KOPT-K1 (cell line): ENCODE measurements around the gene DNAJC8.

Experiments used
- H3K27ac ChIP-seq: fragments of 200-600 bp; sonication (generic); 2 replicates; pipeline ENCODE4 v1.5.1; 2016; ENCODE audit warnings: antibody characterized with exemption, mild to moderate bottlenecking, low read depth, low read length; ENCODE audit not compliant: poor library complexity, severe bottlenecking
- H3K36me3 ChIP-seq: fragments of 200-600 bp; sonication (generic); 2 replicates; pipeline ENCODE4 v1.5.1; 2017; ENCODE audit warnings: antibody characterized with exemption, mild to moderate bottlenecking, low read length, moderate library complexity; ENCODE audit not compliant: insufficient read depth
- H3K9me3 ChIP-seq: fragments of 200-600 bp; sonication (generic); 2 replicates; pipeline ENCODE4 v1.5.1; 2017; ENCODE audit warnings: antibody characterized with exemption, low read length, mild to moderate bottlenecking; ENCODE audit not compliant: insufficient read depth, poor library complexity, severe bottlenecking

The DNAJC8 gene

GRCh38 chr1:28232558-28233263, at the start of gene DNAJC8:
DNAJC8 (minus strand) TSS chr1:28233029; CDS start chr1:28232998, 31 bp downstream.
- no peaks in the 10 kb centered on the region for H3K9me3 ChIP-seq
- peak within 1 kb of the TSS; percentile 78 for H3K27ac ChIP-seq
- peaks cover 37% of the 10 kb centered on the region for H3K36me3 ChIP-seq

- H3K36me3 ChIP-seq, result peaks cover 6% of the 10 kb centered on the region; the same call in 1 of the 2 replicates
- H3K27ac ChIP-seq, result no peak overlapping the region
- no peaks in the 10 kb centered on the region for H3K9me3 ChIP-seq
Observed at GRCh38 chr1:28281608-28282425, 49.0 kb upstream of the DNAJC8 start.

- Histone ChIP-seq H3K27ac (no peak overlapping the region), H3K9me3 (no peaks in the 10 kb centered on the region), H3K36me3 (peaks cover 6% of the 10 kb centered on the region; the same call in 1 of the 2 replicates)
Observed at GRCh38 chr1:28280977-28281381, 48.1 kb upstream of the DNAJC8 start.

GRCh38 chr1:28280501-28280900, 47.7 kb upstream of the DNAJC8 start:
- no peak overlapping the region for H3K27ac ChIP-seq
- H3K36me3 ChIP-seq, result peaks cover 6% of the 10 kb centered on the region; the same call in 1 of the 2 replicates
- H3K9me3 ChIP-seq, result no peaks in the 10 kb centered on the region

GRCh38 chr1:28279721-28280120, 46.9 kb upstream of the DNAJC8 start:
- no peak overlapping the region for H3K27ac ChIP-seq
- H3K36me3 ChIP-seq, result peaks cover 6% of the 10 kb centered on the region; the same call in 1 of the 2 replicates

GRCh38 chr1:28278763-28279162, 45.9 kb upstream of the DNAJC8 start:
- H3K27ac ChIP-seq, result no peak overlapping the region
- H3K9me3 ChIP-seq, result no peaks in the 10 kb centered on the region
- H3K36me3 ChIP-seq, result peaks cover 6% of the 10 kb centered on the region; the same call in 1 of the 2 replicates

More at GRCh38 chr1:28279721-28280120, 46.9 kb upstream of the DNAJC8 start:
- no peaks in the 10 kb centered on the region for H3K9me3 ChIP-seq

GRCh38 chr1:28273216-28273860, 40.5 kb upstream of the DNAJC8 start:
- Histone ChIP-seq H3K9me3 (no peaks in the 10 kb centered on the region), H3K36me3 (no peaks in the 10 kb centered on the region), H3K27ac (no peak overlapping the region)

- H3K36me3 ChIP-seq, result no peaks in the 10 kb centered on the region
- H3K27ac ChIP-seq, result no peak overlapping the region
- no peaks in the 10 kb centered on the region for H3K9me3 ChIP-seq
Observed at GRCh38 chr1:28272215-28272852, 39.5 kb upstream of the DNAJC8 start.

- H3K36me3 ChIP-seq, result no peaks in the 10 kb centered on the region
- no peak overlapping the region for H3K27ac ChIP-seq
Observed at GRCh38 chr1:28269529-28269928, 36.7 kb upstream of the DNAJC8 start.

GRCh38 chr1:28267633-28268032, 34.8 kb upstream of the DNAJC8 start:
- Histone ChIP-seq H3K27ac (no peak overlapping the region), H3K9me3 (no peaks in the 10 kb centered on the region), H3K36me3 (no peaks in the 10 kb centered on the region)

More at GRCh38 chr1:28269529-28269928, 36.7 kb upstream of the DNAJC8 start:
- no peaks in the 10 kb centered on the region for H3K9me3 ChIP-seq

GRCh38 chr1:28266920-28267322, 34.1 kb upstream of the DNAJC8 start:
- Histone ChIP-seq H3K27ac (no peak overlapping the region), H3K9me3 (no peaks in the 10 kb centered on the region), H3K36me3 (no peaks in the 10 kb centered on the region)

- Histone ChIP-seq H3K9me3 (no peaks in the 10 kb centered on the region), H3K36me3 (no peaks in the 10 kb centered on the region), H3K27ac (no peak overlapping the region)
Observed at GRCh38 chr1:28265577-28265976, 32.7 kb upstream of the DNAJC8 start.

GRCh38 chr1:28264897-28265296, 32.1 kb upstream of the DNAJC8 start:
- H3K9me3 ChIP-seq, result no peaks in the 10 kb centered on the region
- H3K27ac ChIP-seq, result no peak overlapping the region
- H3K36me3 ChIP-seq, result no peaks in the 10 kb centered on the region

- H3K36me3 ChIP-seq, result no peaks in the 10 kb centered on the region
- no peak overlapping the region for H3K27ac ChIP-seq
- no peaks in the 10 kb centered on the region for H3K9me3 ChIP-seq
Observed at GRCh38 chr1:28260803-28261174, 28.0 kb upstream of the DNAJC8 start.
